ENCODE data around the gene TMBIM1.
A peak's percentile ranks its signal among the peaks of the same experiment; 100 is the strongest.
"Not testable (repeated sequence)": the region's sequence is repeated elsewhere in the genome, so short reads cannot be mapped to it uniquely, and the experiment has no call there.

The TMBIM1 gene

DNA sequence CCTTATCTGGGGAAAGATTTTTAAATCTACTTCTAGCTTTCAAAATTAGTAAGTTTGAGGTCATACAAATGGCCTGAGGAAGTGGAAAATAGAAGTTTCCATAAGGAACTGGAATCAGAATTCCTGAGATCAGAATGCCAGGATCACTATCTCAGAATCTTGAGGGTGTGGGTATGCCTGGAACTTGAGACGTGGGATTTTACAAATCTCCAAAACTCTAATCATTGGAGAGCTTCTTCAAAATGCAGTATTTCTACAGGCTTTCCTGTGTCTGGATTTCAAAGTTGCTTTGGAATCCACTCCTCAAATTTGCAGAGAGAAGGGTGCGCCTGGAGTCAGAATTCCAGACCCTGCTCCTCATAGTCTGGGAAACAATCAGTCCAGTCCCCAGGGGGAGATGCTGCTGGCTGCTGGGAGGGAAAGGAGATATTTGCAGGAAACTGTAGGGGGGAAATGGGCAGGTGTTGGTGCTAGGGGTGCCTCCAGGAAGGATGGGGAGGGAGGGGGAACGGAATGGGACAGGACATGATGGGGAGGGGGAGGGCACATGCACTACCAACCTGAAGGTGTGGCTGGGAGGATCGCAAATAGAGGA lies 33.4 kb upstream of the TMBIM1 start:
- TF ChIP-seq ZNF274 (IDR thresholded peaks at IDR 0.05; ENCODE audit: low read depth, low read length) = no peak

DNA sequence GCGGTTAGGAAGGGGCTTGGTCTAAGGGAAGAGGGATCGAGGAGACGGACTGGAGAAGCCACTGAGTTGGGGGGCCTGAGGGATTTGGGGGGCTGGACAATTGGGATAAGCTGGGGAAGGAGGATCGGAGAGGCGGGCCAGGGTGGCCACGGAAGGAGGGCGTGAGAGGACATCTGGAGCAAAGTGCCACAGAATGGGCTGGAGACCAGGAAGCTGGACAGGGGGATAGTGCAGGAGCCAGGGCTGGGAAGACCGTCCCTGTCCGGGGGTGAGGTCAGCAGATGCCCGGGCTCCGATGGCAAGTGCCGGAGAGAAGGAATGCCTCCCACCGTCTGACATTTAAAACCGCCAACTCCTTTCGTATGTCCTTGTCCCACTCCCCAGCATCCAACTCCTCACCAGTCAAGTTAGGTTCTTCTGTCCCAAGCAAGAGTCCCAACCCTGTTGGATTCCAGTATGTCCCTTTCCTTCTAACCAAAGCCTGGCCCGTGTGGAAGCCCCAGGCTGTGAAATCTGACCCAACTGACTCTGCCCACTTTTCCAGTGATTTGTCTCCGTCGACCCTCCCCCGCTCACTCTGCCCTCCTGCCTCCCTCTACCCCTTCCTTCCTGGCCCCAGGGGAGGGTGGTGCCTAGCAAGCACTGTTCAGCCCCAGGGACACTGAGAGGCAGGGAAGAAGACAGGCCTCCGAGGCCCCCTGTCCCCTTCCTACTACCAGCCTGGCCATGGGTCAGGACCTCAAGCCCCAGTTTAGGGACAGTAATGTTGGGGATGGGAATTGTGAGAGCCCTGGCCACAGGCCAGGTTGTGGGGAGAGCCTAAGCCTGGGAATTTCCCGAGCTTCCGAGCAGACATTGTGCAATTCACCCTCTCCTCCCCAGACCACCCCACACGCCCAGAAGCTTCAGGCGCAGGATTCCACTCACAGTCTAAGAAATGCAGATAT lies 31.5 kb upstream of the TMBIM1 start:
- no peak for TF ChIP-seq ZNF274 (IDR thresholded peaks at IDR 0.05; ENCODE audit: low read depth, low read length)

More for the DNA sequence above, 33.4 kb upstream of the TMBIM1 start:
- no peak overlapping the region for H3K4me3 ChIP-seq (ENCODE audit: low read length)

DNA sequence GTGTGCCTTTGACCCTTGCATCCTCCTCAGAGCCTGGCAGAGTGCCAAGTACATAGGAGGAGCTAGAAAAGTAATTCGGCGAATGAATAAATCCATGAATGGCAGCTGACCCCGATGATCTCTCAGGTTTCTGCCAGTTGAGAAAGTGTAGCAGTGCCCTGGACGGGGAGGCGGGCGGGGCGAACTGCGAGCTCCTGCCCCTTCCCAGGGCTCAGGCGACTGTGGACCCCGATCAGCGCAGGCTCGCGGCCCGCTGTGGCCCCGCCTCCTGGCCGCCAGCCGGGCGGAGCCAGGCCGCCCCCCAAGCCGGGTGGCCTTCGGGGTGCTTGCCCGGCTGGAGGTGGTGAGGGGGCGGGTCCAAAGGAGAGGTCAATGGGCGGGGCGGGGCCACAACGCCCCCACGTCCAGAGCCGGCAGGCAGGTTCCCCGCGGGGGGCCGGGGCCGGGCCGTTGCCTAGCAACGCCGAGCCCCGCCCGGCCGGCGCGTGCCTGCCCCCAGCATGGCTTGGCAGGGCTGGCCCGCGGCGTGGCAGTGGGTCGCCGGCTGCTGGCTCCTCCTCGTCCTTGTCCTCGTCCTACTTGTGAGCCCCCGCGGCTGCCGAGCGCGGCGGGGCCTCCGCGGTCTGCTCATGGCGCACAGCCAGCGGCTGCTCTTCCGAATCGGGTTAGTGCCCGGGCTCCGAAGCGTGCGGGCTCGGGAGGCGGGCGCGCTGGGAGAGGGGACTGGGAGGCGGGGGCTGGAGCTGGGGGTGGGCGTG lies 30.6 kb upstream of the TMBIM1 start:
- no peak for TF ChIP-seq ZNF274 (IDR thresholded peaks at IDR 0.05; ENCODE audit: low read depth, low read length)
- H3K4me3 ChIP-seq (ENCODE audit: low read length) = peak overlapping the region; percentile 68

More for the DNA sequence above, 31.5 kb upstream of the TMBIM1 start:
- peak overlapping the region; percentile 68 for H3K4me3 ChIP-seq (ENCODE audit: low read length)

DNA sequence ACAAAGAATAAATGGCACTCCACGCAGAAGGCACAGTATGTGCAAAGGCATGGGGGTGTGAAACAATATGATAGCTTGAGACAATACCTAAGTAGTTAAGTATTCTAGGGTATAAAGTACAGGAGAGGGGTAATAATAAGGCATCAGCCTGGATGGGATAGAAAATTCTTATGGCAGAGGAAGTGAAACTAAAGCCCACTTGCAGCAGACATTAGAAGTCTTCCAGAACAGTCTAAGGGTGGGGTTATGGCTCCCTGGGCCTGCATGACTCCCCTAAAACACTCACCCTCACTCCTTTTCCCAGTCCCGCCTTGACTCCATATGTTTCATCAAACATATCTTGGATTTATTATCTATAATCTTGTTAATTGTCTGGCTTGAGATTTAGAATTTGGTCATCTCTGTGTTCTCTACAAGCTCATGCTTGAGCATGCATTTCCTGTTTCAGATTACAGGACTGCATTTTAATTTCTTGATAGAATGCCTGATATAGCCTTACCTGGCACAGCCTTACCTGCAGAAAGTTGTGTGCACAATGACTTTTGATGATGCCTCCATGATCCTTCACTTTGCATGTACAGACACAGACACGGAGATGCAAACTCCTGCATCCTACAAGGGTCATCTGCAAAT lies 28.5 kb upstream of the TMBIM1 start:
- TF ChIP-seq ZNF274 (IDR thresholded peaks at IDR 0.05; ENCODE audit: low read depth, low read length) = no peak
- no peak overlapping the region for H3K4me3 ChIP-seq (ENCODE audit: low read length)

DNA sequence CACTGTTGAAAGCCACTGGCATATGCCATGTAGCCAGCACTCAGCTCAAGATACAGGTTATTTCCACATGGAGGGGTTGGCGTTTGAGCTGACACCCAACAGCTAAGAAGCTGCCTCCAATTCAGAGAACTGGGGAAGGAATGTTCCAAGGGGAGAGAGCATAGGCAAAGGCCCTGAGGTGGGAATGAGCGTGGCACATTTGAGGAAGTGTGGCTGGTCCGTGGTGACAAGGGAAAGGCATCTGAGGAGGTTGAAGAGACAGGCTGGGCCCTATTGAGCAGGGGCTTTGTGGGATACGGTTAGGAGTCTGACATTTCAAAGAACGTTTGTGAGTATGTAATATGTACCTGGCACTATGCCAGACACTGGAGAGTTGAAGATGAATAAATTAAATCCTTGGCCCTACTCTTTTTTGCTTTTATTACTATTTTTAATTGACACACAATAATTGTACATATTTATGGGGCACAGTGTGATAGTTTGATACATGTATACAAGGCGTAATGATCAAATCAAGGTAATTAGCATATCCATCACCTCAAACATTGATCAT lies 27.6 kb upstream of the TMBIM1 start:
- TF ChIP-seq ZNF274 (IDR thresholded peaks at IDR 0.05; ENCODE audit: low read depth, low read length) = no peak
- H3K4me3 ChIP-seq (ENCODE audit: low read length) = no peak overlapping the region

DNA sequence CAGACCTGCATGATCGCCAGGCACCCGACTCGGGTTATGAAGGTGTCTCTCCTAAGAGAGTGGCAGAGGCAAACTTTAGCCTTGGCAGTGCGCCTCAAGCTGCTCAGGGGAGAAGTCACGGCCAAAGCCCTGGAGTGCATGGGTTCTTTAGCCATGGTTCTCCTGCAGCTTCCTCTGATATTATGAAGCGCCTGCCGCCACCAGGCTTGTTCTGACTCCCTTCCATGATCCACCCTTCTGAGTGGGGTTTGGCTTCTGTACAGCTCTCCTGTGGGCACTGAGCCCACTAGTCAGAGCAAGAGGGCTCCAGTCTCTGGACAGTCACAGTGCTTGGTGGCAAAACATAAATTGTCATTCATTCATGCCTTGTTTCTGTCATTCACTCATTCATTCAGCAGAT lies 25.9 kb upstream of the TMBIM1 start:
- TF ChIP-seq ZNF274 (IDR thresholded peaks at IDR 0.05; ENCODE audit: low read depth, low read length) = no peak
- H3K4me3 ChIP-seq (ENCODE audit: low read length) = no peak overlapping the region

DNA sequence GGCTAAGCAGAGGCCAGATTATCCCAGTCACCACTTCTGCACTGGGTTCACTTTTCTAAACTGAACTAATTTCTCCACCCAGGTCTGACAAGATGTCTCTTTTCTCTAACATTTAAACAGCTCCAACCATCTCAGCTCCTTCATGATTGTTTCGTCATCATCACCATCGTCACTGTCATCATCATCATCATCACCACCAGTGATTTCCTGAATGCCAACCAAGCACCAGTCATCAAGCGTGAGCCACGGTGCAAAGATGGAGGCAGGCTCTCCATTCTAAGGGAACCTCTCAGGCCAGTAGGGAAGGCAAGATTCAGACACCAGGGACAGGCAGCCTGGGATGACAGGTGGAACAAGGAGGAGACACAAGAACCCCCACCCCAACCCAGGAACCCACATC lies 25.5 kb upstream of the TMBIM1 start:
- TF ChIP-seq ZNF274 (IDR thresholded peaks at IDR 0.05; ENCODE audit: low read depth, low read length) = no peak
- H3K4me3 ChIP-seq (ENCODE audit: low read length) = no peak overlapping the region

DNA sequence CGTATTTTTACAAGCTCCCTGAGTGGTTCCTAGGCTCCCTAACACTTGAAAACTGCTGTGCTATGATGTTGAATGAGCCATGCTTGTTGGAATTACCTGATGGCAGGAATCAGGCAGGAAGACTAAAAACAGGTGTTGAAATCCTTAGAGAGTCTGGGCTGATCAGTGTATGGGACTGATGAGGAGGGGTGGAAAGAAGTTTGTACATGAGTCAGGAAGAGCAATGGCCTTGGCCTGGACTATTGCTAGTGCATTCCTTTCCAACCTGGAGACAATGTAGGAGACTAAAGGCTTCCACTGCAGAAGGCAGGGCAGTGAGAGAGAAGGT lies 25.0 kb upstream of the TMBIM1 start:
- no peak overlapping the region for H3K4me3 ChIP-seq (ENCODE audit: low read length)

DNA sequence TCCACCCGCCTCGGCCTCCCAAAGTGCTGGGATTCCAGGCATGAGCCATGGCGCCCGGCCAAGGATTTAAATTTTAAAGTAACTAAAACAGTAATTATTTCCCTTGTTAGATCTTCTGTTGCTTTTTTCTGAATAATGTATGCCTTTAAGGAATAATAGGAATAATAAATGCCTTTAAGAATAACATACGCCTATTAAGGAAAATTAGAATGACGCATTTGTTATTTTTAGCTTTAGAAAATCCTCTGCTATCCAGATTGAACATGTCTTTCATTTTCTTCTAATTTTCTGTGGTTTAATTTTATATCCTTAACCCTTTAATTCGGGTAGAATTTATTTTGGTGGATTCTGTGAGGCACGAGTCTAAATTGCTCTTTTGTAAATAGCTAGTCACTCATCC lies 23.1 kb upstream of the TMBIM1 start:
- no peak overlapping the region for H3K4me3 ChIP-seq (ENCODE audit: low read length)
- no peak for TF ChIP-seq ZNF274 (IDR thresholded peaks at IDR 0.05; ENCODE audit: low read depth, low read length)

More for the DNA sequence above, 25.0 kb upstream of the TMBIM1 start:
- TF ChIP-seq ZNF274 (IDR thresholded peaks at IDR 0.05; ENCODE audit: low read depth, low read length) = no peak

DNA sequence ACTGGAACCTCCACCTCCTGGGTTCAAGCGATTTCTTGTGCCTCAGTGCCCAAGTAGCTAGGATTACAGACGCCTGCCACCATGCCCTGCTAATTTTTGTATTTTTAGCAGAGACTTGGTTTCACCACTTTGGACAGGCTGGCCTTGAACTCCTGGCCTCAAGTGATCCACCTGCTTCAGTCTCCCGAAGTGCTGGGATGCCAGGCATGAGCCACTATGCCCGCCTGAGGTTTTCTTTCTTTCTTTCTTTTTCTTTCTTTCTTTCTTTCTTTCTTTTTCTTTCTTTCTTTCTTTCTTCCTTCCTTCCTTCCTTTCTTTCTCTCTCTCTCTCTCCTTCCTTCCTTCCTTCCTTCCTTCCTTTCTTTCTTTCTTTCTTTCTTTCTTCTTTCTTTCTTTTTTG lies 22.5 kb upstream of the TMBIM1 start:
- H3K4me3 ChIP-seq (ENCODE audit: low read length) = not testable (repeated sequence)

DNA sequence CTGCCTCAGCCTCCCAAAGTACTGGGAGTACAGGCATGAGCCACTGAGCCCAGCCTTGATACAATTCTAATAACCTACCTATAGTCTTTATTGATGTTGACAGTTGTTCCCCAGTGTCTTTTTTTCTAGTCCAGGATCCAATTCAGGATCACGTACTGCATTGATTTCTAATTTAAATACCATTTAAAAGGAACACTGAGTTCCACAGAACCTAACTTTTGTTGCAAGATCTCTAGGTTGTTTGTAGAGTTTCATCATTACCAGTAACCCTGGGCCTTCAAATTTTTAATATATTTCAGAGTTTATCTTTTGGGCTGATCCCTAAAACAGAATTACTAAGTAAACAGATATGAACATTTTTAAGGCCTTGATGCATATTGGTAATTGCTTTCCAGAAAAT lies 21.1 kb upstream of the TMBIM1 start:
- TF ChIP-seq ZNF274 (IDR thresholded peaks at IDR 0.05; ENCODE audit: low read depth, low read length) = no peak
- H3K4me3 ChIP-seq (ENCODE audit: low read length) = no peak overlapping the region

DNA sequence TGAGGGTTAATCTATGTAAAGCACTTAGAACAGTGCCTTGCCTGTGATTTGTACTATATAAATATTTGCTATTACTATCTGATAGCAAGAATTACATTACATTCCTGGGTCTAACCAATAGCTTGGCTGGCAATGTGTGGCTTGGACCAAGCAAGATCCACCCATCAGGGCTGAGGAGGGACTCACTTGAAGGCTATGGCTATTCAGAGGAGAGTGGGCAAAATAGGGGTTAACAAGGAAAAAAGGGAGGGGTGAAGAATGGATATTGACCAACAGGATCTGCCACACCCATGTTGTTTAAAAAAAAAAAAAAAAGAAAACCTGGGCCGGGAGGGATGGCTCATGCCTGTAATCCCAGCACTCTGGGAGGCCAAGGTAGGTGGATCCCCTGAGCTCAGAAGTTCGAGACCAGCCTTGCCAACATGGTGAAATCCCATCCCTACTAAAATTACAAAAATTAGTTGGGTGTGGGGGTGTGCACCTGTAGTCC lies 20.0 kb upstream of the TMBIM1 start:
- no peak for TF ChIP-seq ZNF274 (IDR thresholded peaks at IDR 0.05; ENCODE audit: low read depth, low read length)
- no peak overlapping the region for H3K4me3 ChIP-seq (ENCODE audit: low read length)

DNA sequence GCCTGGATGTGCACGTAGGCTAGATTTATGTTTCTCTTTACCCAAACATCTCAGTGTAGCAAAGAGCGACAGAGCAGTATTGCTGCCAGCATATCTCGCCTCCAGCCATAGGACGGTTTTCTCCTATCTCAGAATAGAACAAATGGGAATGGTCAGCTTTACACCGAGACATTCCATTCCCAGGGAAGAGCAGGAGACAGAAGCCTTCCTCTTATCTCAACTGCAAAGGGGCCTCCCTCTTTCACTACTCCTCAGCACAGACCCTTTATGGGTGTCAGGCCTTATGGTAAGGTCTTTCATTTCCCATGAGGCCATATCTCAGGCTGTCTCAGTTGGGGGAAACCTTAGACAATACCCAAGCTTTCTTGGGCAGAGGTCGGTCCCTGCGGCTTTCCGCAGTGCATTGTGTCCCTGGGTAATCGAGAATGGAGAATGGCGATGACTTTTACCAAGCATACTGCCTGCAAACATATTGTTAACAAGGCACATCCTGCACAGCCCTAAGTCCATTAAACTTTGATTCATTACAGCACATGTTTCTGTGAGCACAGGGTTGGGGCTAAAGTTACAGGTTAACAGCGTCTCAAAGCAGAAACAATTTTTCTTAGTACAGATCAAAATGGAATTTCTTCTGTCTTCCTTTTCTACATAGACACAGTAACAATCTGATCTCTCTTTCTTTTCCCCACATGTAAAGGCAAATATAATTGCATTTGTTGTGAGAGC lies 19.4 kb upstream of the TMBIM1 start:
- not testable (repeated sequence) for H3K4me3 ChIP-seq (ENCODE audit: low read length)
